WTC11 (cell line): ENCODE data around the gene NDUFS6. TPM values are rescaled to one million over a fixed set of nuclear protein-coding genes. Genes with fewer than 3 reads are reported as not detected.

Source experiments
- ATAC-seq: fragments of 200-7000 bp; cut with Tn5 transposase; 2 replicates; pipeline ENCODE4 v1.10.0; 2021; ENCODE audit warnings: mild to moderate bottlenecking, moderate library complexity
- CTCF ChIA-PET: fragments of 300-600 bp; sonication (Branson Sonifier 250); formaldehyde crosslinking; loops from one replicate; lab custom pipeline; 2021; ENCODE audit warnings: antibody characterized with exemption; lab: Charles Lee
- POLR2A ChIA-PET: fragments of 350-600 bp; sonication (Branson Sonifier 250); formaldehyde crosslinking; loops from one replicate; lab custom pipeline; 2021; ENCODE audit warnings: antibody characterized with exemption; lab: Charles Lee
- DNase-seq: peaks from one replicate; pipeline ENCODE4 v3.0.0; 2021; ENCODE audit warnings: low spot score
- H3K27ac Mint-ChIP-seq: 2 replicates; pipeline ENCODE4 v1.8.0; 2021; ENCODE audit warnings: mixed read lengths
- H3K27me3 Mint-ChIP-seq: 2 replicates; pipeline ENCODE4 v1.8.0; 2021; ENCODE audit warnings: low read depth, mild to moderate bottlenecking, moderate library complexity, mixed read lengths
- H3K36me3 Mint-ChIP-seq: 2 replicates; pipeline ENCODE4 v1.8.0; 2021; ENCODE audit warnings: mixed read lengths
- H3K4me1 Mint-ChIP-seq: 2 replicates; pipeline ENCODE4 v1.8.0; 2022; ENCODE audit warnings: mixed read lengths
- H3K4me3 Mint-ChIP-seq: 2 replicates; pipeline ENCODE4 v1.8.0; 2021; ENCODE audit warnings: mild to moderate bottlenecking, moderate library complexity, mixed read lengths
- H3K9me3 Mint-ChIP-seq: 2 replicates; pipeline ENCODE4 v1.8.0; 2021; ENCODE audit warnings: mixed read lengths
- CBFB ChIP-seq: sonication (generic); formaldehyde crosslinking; IDR thresholded peaks from 2 replicates; pipeline ENCODE4 v1.8.1; 2022; ENCODE audit warnings: mild to moderate bottlenecking, low read depth, missing genetic modification reagents
- CREB1 ChIP-seq: sonication (generic); formaldehyde crosslinking; IDR thresholded peaks from 2 replicates; pipeline ENCODE4 v1.8.0; 2023; ENCODE audit warnings: mild to moderate bottlenecking, missing genetic modification reagents
- ETV6 ChIP-seq: sonication (generic); formaldehyde crosslinking; IDR thresholded peaks from 2 replicates; pipeline ENCODE4 v1.8.1; 2022; ENCODE audit warnings: mild to moderate bottlenecking, missing genetic modification reagents
- GABPB1 ChIP-seq: sonication (generic); formaldehyde crosslinking; IDR thresholded peaks from 2 replicates; pipeline ENCODE4 v1.8.1; 2023; ENCODE audit warnings: mild to moderate bottlenecking, missing genetic modification reagents
- GRHL2 ChIP-seq: fragments of 250-450 bp; sonication (Bioruptor Pico); IDR thresholded peaks from 2 replicates; pipeline ENCODE4 v1.8.0; 2022; ENCODE audit warnings: mild to moderate bottlenecking, moderate library complexity; ENCODE audit not compliant: insufficient replicate concordance, severe bottlenecking
- HMGA2 ChIP-seq: fragments of 250-450 bp; sonication (Bioruptor Pico); IDR thresholded peaks from 2 replicates; pipeline ENCODE4 v1.4.0; 2021; ENCODE audit warnings: mild to moderate bottlenecking, moderate library complexity
- NFATC4 ChIP-seq: fragments of 250-450 bp; sonication (Bioruptor Pico); IDR thresholded peaks from 2 replicates; pipeline ENCODE4 v1.9.0; 2021; ENCODE audit warnings: mild to moderate bottlenecking
- RORB ChIP-seq: fragments of 250-450 bp; sonication (Bioruptor Pico); IDR thresholded peaks from 2 replicates; pipeline ENCODE4 v1.9.0; 2021; ENCODE audit warnings: mild to moderate bottlenecking
- SMAD3 ChIP-seq: sonication (generic); formaldehyde crosslinking; IDR thresholded peaks from 2 replicates; pipeline ENCODE4 v1.8.0; 2022; ENCODE audit warnings: missing genetic modification reagents, mild to moderate bottlenecking, borderline replicate concordance
- SOX15 ChIP-seq: fragments of 250-450 bp; sonication (Bioruptor Pico); IDR thresholded peaks from 2 replicates; pipeline ENCODE4 v1.9.0; 2021; ENCODE audit warnings: mild to moderate bottlenecking
- TEAD4 ChIP-seq: sonication (generic); formaldehyde crosslinking; IDR thresholded peaks from 2 replicates; pipeline ENCODE4 v1.8.0; 2022; ENCODE audit warnings: mild to moderate bottlenecking, missing genetic modification reagents
- ZNF396 ChIP-seq: fragments of 250-450 bp; sonication (Bioruptor Pico); IDR thresholded peaks from 2 replicates; pipeline ENCODE4 v1.8.0; 2021; ENCODE audit warnings: mild to moderate bottlenecking, moderate library complexity, borderline replicate concordance
- total RNA-seq: library from RNA; stranded (reverse); gene quantifications from 3 replicates; pipeline ENCODE4 v1.2.3, GENCODE V29; 2021
- TF ChIP-seq, protein P1 (sequence below): sonication (generic); formaldehyde crosslinking; IDR thresholded peaks from 2 replicates; pipeline ENCODE4 v1.8.0; 2022; ENCODE audit warnings: missing genetic modification reagents
- TF ChIP-seq, protein P2 (sequence below): sonication (generic); formaldehyde crosslinking; IDR thresholded peaks from 2 replicates; pipeline ENCODE4 v1.8.1; 2023; ENCODE audit warnings: mild to moderate bottlenecking, missing genetic modification reagents, moderate library complexity
- TF ChIP-seq, protein P3 (sequence below): sonication (generic); formaldehyde crosslinking; IDR thresholded peaks from 2 replicates; pipeline ENCODE4 v1.8.0; 2022; ENCODE audit warnings: mild to moderate bottlenecking, missing genetic modification reagents
- TF ChIP-seq, protein P4 (sequence below): fragments of 250-450 bp; sonication (Bioruptor Pico); IDR thresholded peaks from 2 replicates; pipeline ENCODE4 v2.1.2; 2022; ENCODE audit warnings: mild to moderate bottlenecking, moderate library complexity
- TF ChIP-seq, protein P5 (sequence below): sonication (generic); formaldehyde crosslinking; IDR thresholded peaks from 2 replicates; pipeline ENCODE4 v1.8.1; 2023; ENCODE audit warnings: mild to moderate bottlenecking, missing genetic modification reagents
- TF ChIP-seq, protein P6 (sequence below): sonication (generic); formaldehyde crosslinking; IDR thresholded peaks from 2 replicates; pipeline ENCODE4 v1.8.1; 2023; ENCODE audit warnings: mild to moderate bottlenecking, missing genetic modification reagents, borderline replicate concordance
- TF ChIP-seq, protein P7 (sequence below): fragments of 250-450 bp; sonication (Bioruptor Pico); IDR thresholded peaks from 2 replicates; pipeline ENCODE4 v1.8.0; 2021; ENCODE audit warnings: mild to moderate bottlenecking

Gene NDUFS6
- total RNA-seq, 1 experiment from 2014 or later: 84.3 TPM

DNA sequence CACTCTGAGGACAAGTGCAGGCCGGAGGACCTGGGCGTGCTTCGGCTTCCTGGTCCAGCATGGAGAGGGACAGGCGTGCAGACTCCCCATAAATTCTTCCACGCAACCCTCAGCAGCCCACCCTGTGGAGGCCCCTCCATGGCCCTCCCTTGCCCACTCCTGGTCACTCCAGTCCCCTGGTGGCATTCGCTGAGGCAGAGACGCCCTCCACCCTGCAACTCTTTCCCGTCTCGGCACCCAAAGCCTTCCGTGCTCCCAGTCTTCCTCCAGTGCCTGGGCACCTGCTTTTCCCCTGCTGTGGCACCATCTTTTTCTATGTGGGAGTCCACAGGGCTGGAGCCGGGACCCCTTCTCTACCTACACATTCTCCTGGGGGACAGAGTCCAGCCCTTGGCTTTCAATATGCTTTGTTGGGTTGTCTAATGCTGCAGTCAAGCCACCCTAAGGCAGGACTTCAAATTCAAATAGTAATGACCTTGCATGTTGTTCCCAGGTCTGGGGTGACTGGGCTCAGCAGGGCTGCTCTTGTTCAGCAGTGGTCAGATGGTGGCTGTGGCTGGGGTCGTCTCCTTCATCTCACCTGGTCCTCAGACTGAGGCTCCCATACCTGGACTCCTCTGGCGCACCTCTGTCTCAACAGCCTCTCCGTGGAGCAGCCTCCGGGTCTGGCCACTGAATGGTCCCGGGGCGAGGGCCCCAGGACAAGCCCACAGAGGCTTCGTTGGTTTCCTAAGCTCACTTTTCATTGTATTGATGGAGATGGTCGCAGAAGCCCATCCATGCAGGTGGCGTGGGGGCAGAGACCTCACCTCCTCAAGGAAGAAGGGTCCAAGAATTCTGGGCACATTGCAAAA, 16.8 kb upstream of the NDUFS6 start:
- Mint-ChIP-seq H3K4me3 (no peak overlapping the region), H3K4me1 (peaks cover 11% of the 10 kb centered on the region), H3K36me3 (no peaks in the 10 kb centered on the region), H3K9me3 (no peaks in the 10 kb centered on the region), H3K27me3 (no peaks in the 10 kb centered on the region), H3K27ac (no peak overlapping the region)
- ChIA-PET CTCF (no interaction called here), POLR2A (no interaction called here)
- ATAC-seq (no peak), DNase-seq (no peak)
- TF ChIP-seq, protein P1, sequence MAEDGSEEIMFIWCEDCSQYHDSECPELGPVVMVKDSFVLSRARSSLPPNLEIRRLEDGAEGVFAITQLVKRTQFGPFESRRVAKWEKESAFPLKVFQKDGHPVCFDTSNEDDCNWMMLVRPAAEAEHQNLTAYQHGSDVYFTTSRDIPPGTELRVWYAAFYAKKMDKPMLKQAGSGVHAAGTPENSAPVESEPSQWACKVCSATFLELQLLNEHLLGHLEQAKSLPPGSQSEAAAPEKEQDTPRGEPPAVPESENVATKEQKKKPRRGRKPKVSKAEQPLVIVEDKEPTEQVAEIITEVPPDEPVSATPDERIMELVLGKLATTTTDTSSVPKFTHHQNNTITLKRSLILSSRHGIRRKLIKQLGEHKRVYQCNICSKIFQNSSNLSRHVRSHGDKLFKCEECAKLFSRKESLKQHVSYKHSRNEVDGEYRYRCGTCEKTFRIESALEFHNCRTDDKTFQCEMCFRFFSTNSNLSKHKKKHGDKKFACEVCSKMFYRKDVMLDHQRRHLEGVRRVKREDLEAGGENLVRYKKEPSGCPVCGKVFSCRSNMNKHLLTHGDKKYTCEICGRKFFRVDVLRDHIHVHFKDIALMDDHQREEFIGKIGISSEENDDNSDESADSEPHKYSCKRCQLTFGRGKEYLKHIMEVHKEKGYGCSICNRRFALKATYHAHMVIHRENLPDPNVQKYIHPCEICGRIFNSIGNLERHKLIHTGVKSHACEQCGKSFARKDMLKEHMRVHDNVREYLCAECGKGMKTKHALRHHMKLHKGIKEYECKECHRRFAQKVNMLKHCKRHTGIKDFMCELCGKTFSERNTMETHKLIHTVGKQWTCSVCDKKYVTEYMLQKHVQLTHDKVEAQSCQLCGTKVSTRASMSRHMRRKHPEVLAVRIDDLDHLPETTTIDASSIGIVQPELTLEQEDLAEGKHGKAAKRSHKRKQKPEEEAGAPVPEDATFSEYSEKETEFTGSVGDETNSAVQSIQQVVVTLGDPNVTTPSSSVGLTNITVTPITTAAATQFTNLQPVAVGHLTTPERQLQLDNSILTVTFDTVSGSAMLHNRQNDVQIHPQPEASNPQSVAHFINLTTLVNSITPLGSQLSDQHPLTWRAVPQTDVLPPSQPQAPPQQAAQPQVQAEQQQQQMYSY (CRISPR knock-in tag): no peak
- TF ChIP-seq SMAD3 (CRISPR knock-in tag) (no peak), HMGA2 (CRISPR knock-in tag) (no peak), GRHL2 (CRISPR knock-in tag) (no peak), RORB (CRISPR knock-in tag) (no peak)
- TF ChIP-seq, protein P2, sequence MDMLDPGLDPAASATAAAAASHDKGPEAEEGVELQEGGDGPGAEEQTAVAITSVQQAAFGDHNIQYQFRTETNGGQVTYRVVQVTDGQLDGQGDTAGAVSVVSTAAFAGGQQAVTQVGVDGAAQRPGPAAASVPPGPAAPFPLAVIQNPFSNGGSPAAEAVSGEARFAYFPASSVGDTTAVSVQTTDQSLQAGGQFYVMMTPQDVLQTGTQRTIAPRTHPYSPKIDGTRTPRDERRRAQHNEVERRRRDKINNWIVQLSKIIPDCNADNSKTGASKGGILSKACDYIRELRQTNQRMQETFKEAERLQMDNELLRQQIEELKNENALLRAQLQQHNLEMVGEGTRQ: no peak
- TF ChIP-seq, protein P3, sequence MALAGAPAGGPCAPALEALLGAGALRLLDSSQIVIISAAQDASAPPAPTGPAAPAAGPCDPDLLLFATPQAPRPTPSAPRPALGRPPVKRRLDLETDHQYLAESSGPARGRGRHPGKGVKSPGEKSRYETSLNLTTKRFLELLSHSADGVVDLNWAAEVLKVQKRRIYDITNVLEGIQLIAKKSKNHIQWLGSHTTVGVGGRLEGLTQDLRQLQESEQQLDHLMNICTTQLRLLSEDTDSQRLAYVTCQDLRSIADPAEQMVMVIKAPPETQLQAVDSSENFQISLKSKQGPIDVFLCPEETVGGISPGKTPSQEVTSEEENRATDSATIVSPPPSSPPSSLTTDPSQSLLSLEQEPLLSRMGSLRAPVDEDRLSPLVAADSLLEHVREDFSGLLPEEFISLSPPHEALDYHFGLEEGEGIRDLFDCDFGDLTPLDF (CRISPR knock-in tag): no peak

DNA sequence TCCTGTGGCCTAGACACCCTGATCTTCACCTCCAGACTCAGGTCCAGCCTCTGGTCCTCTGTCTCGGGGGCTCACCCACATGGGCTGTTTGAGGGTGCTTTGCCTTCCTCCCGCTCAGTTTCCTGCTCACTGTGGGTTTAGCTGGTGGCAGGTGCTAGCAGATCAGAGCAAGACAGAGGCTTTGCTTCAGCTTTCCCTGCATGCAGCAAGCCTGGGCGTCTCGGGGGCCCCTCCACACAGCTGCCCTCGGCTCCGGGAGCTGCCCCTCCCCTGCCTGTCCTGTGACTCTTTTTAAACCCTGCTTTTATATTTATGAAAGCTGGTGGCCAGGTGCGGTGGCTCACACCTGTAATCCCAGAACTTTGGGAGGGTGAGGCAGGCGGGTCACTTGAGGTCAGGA, 16.1 kb upstream of the NDUFS6 start:
- Mint-ChIP-seq H3K4me1 (peaks cover 18% of the 10 kb centered on the region), H3K4me3 (no peak overlapping the region), H3K27ac (no peak overlapping the region), H3K27me3 (no peaks in the 10 kb centered on the region), H3K9me3 (no peaks in the 10 kb centered on the region), H3K36me3 (no peaks in the 10 kb centered on the region)
- ChIA-PET CTCF (no interaction called here), POLR2A (no interaction called here)
- DNase-seq (no peak), ATAC-seq (no peak)
- no peak for TF ChIP-seq CREB1
- TF ChIP-seq CBFB (CRISPR knock-in tag): no peak
- TF ChIP-seq, protein P3 (CRISPR knock-in tag): no peak
- TF ChIP-seq GABPB1 (CRISPR knock-in tag): no peak
- TF ChIP-seq ZNF396: no peak
- TF ChIP-seq, protein P4, sequence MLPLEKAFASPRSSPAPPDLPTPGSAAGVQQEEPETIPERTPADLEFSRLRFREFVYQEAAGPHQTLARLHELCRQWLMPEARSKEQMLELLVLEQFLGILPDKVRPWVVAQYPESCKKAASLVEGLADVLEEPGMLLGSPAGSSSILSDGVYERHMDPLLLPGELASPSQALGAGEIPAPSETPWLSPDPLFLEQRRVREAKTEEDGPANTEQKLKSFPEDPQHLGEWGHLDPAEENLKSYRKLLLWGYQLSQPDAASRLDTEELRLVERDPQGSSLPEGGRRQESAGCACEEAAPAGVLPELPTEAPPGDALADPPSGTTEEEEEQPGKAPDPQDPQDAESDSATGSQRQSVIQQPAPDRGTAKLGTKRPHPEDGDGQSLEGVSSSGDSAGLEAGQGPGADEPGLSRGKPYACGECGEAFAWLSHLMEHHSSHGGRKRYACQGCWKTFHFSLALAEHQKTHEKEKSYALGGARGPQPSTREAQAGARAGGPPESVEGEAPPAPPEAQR: no peak
- TF ChIP-seq, protein P5, sequence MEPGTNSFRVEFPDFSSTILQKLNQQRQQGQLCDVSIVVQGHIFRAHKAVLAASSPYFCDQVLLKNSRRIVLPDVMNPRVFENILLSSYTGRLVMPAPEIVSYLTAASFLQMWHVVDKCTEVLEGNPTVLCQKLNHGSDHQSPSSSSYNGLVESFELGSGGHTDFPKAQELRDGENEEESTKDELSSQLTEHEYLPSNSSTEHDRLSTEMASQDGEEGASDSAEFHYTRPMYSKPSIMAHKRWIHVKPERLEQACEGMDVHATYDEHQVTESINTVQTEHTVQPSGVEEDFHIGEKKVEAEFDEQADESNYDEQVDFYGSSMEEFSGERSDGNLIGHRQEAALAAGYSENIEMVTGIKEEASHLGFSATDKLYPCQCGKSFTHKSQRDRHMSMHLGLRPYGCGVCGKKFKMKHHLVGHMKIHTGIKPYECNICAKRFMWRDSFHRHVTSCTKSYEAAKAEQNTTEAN (CRISPR knock-in tag): no peak
- no peak for TF ChIP-seq ETV6 (CRISPR knock-in tag)
- no peak for TF ChIP-seq NFATC4 (CRISPR knock-in tag)
- TF ChIP-seq HMGA2 (CRISPR knock-in tag): no peak
- TF ChIP-seq, protein P6, sequence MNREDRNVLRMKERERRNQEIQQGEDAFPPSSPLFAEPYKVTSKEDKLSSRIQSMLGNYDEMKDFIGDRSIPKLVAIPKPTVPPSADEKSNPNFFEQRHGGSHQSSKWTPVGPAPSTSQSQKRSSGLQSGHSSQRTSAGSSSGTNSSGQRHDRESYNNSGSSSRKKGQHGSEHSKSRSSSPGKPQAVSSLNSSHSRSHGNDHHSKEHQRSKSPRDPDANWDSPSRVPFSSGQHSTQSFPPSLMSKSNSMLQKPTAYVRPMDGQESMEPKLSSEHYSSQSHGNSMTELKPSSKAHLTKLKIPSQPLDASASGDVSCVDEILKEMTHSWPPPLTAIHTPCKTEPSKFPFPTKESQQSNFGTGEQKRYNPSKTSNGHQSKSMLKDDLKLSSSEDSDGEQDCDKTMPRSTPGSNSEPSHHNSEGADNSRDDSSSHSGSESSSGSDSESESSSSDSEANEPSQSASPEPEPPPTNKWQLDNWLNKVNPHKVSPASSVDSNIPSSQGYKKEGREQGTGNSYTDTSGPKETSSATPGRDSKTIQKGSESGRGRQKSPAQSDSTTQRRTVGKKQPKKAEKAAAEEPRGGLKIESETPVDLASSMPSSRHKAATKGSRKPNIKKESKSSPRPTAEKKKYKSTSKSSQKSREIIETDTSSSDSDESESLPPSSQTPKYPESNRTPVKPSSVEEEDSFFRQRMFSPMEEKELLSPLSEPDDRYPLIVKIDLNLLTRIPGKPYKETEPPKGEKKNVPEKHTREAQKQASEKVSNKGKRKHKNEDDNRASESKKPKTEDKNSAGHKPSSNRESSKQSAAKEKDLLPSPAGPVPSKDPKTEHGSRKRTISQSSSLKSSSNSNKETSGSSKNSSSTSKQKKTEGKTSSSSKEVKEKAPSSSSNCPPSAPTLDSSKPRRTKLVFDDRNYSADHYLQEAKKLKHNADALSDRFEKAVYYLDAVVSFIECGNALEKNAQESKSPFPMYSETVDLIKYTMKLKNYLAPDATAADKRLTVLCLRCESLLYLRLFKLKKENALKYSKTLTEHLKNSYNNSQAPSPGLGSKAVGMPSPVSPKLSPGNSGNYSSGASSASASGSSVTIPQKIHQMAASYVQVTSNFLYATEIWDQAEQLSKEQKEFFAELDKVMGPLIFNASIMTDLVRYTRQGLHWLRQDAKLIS (CRISPR knock-in tag): no peak
- TF ChIP-seq, protein P7, sequence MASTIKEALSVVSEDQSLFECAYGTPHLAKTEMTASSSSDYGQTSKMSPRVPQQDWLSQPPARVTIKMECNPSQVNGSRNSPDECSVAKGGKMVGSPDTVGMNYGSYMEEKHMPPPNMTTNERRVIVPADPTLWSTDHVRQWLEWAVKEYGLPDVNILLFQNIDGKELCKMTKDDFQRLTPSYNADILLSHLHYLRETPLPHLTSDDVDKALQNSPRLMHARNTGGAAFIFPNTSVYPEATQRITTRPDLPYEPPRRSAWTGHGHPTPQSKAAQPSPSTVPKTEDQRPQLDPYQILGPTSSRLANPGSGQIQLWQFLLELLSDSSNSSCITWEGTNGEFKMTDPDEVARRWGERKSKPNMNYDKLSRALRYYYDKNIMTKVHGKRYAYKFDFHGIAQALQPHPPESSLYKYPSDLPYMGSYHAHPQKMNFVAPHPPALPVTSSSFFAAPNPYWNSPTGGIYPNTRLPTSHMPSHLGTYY (CRISPR knock-in tag): no peak
- TF ChIP-seq SOX15 (CRISPR knock-in tag): no peak
- no peak for TF ChIP-seq TEAD4
